ENCODE measurements around the gene SMIM13. TPM values are rescaled to one million over a fixed set of nuclear protein-coding genes. Genes with fewer than 3 reads are reported as not detected.

The SMIM13 gene
- total and polyA plus RNA-seq, 2 of the 4 experiments (the other 2 are of a cell fraction) = 5.4 to 10.0 TPM

DNA sequence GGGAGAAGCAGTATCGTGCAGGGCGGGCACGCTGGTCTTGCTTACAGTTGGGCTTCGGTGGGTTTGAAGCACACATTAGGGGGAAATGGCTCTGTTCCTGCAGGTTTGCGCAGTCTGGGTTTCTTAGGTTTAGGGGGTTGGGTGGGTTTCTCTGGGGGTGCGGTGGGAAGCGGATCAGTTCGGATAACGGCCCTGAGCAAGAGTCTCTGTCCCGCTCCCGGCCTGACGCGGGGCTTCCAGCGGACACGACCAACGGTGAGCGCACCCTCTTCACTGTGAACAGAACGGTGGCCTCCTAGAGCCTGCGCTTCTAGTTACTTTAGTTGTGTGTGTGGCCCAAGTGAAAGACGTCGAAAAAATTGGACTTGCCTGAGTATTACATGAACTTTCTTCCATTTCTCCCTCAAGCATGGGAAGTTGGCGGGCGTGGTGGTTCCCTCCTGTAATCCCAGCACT is 48.9 kb upstream of the SMIM13 start (continued):
- TF ChIP-seq CHD1 (IDR thresholded peaks at IDR 0.05; ENCODE audit: low read depth, low read length) = no peak
- TF ChIP-seq RCOR1 (IDR thresholded peaks at IDR 0.05; ENCODE audit: insufficient replicate concordance, low read length) = no peak
- TF ChIP-seq MAFK (IDR thresholded peaks at IDR 0.05; ENCODE audit: low read depth, low read length) = no peak
- TF ChIP-seq SMC3 (IDR thresholded peaks at IDR 0.05; ENCODE audit: low read depth, low read length) = no peak
- no peak for TF ChIP-seq RFX5 (IDR thresholded peaks at IDR 0.05; ENCODE audit: low read depth, low read length)

DNA sequence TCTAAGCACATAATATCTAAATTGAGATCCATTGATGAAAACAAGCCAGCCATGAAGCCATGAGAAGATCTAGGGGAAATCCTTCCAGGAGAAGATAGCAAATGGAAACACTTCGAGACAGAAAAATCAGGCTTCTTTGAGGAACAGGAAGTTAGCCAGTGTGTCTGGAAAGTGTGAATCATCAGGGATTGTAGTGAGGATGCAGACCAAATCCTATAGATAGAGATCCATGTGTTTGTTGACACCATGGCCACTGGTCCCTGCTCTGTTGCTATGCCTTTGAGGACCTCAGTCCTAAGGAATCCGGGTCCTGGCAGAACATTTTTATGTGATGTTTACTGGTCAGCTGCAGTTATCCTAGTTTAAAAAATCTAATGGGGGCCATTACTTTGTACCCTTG is 42.9 kb upstream of the SMIM13 start:
- in situ Hi-C loops (cut with MboI; ENCODE audit: low sequenced_read_pairs) = loop anchor here (25.0 kb wide), 1 partner anchor 563 kb away; no protein-coding TSS in a partner anchor
- Histone ChIP-seq H3K79me1 (ENCODE audit: low read depth in 1 of 2, low read length in 2 of 2) (no peaks in the 10 kb centered on the region), H3K36me3 (ENCODE audit: control insufficient read depth, insufficient read depth, low read length) (no peaks in the 10 kb centered on the region), H3K9me3 (ENCODE audit: control insufficient read depth, insufficient read depth, low read length) (no peaks in the 10 kb centered on the region), H3K23ac (ENCODE audit: low read depth, low read length) (no peak overlapping the region), H2BK20ac (ENCODE audit: low read depth, low read length) (no peak overlapping the region), H3K4me1 (ENCODE audit: control insufficient read depth, insufficient read depth, low read length) (peaks cover 5% of the 10 kb centered on the region), H4K5ac (ENCODE audit: low read depth, low read length) (no peak overlapping the region), H2AFZ (replicated peaks; ENCODE audit: low read length, poor library complexity) (no peak overlapping the region), H3K4me3 (ENCODE audit: insufficient read depth, low read depth, low read length) (no peak overlapping the region), H3K4ac (ENCODE audit: low read depth, low read length) (no peak overlapping the region), H4K20me1 (ENCODE audit: insufficient read depth, low read length) (no peaks in the 10 kb centered on the region), H3K9ac (ENCODE audit: low read depth, low read length) (no peak overlapping the region), H3K14ac (replicated peaks; ENCODE audit: low read depth, low read length) (peak overlapping the region; percentile 1), H3K27me3 (ENCODE audit: control insufficient read depth, insufficient read depth, low read length) (no peaks in the 10 kb centered on the region), H2BK15ac (ENCODE audit: low read depth, low read length) (no peak overlapping the region), H2BK120ac (ENCODE audit: low read depth, low read length) (no peak overlapping the region), H2BK5ac (ENCODE audit: low read depth, low read length, poor library complexity, severe bottlenecking) (no peak overlapping the region), H4K8ac (ENCODE audit: low read depth in 2 of 2, low read length in 2 of 2) (no peak overlapping the region), H2AK5ac (ENCODE audit: low read depth, low read length) (no peak overlapping the region), H3K4me2 (ENCODE audit: low read depth, low read length) (no peak overlapping the region; the same call in 1 of the 2 replicates), H2AK9ac (replicated peaks; ENCODE audit: low read depth, low read length, poor library complexity) (no peak overlapping the region), H3K27ac (ENCODE audit: insufficient read depth, low read length) (no peak overlapping the region), H3K56ac (ENCODE audit: extremely low read depth, insufficient read depth, low read length) (no peak overlapping the region), H3K18ac (ENCODE audit: low read depth, low read length) (no peak overlapping the region), H4K91ac (ENCODE audit: insufficient read depth, low read depth, low read length) (no peak overlapping the region), H3K9me1 (ENCODE audit: insufficient read depth, low read length) (no peaks in the 10 kb centered on the region)
- ChIA-PET CTCF (no interaction called here), POLR2A (ENCODE audit: unreplicated experiment) (no interaction called here)
- ATAC-seq (ENCODE audit: low read depth) (0 out of 2 replicates have a peak, but pooled peaks have one; percentile 14), DNase-seq (peak; percentile 72)
- intact Hi-C loops (cut with micrococcal nuclease) = no loop called here
- no TSS peak for BruUV-seq (replicated peaks)
- no CpG with 5 or more reads among the region's 2 CpGs for WGBS, 2 experiments (ENCODE audit: extremely low coverage in 2 of 2, insufficient read length in 1 of 2)
- TF ChIP-seq RFX5 (IDR thresholded peaks at IDR 0.05; ENCODE audit: low read depth, low read length) = no peak
- no peak for TF ChIP-seq RAD21 (IDR thresholded peaks at IDR 0.05; ENCODE audit: low read length)
- TF ChIP-seq, protein P1, sequence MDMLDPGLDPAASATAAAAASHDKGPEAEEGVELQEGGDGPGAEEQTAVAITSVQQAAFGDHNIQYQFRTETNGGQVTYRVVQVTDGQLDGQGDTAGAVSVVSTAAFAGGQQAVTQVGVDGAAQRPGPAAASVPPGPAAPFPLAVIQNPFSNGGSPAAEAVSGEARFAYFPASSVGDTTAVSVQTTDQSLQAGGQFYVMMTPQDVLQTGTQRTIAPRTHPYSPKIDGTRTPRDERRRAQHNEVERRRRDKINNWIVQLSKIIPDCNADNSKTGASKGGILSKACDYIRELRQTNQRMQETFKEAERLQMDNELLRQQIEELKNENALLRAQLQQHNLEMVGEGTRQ (IDR thresholded peaks at IDR 0.05; ENCODE audit: low read depth, low read length) = no peak
- no peak for TF ChIP-seq MAZ (IDR thresholded peaks at IDR 0.05; ENCODE audit: borderline replicate concordance, low read depth, low read length)
- no peak for TF ChIP-seq CEBPB (IDR thresholded peaks at IDR 0.05; ENCODE audit: low read depth, low read length)
- dilution Hi-C loops (cut with HindIII; ENCODE audit: low sequenced_read_pairs, unreplicated experiment) = no loop called here
